GM12865 (cell line): ENCODE measurements around the gene ABCB4.

ENCODE experiments used
- DNase-seq: peaks from one replicate; pipeline ENCODE4 v3.0.0; 2010; ENCODE audit warnings: low read depth
- H3K4me3 ChIP-seq: 2 replicates; pipeline ENCODE4 v1.5.1; 2011; ENCODE audit warnings: mild to moderate bottlenecking, low read depth, low read length, control low read depth
- TF ChIP-seq, protein P1 (sequence below): IDR thresholded peaks from 2 replicates; pipeline ENCODE4 v1.5.1; 2011; ENCODE audit warnings: low read length, control low read depth, low read depth, inconsistent platforms; ENCODE audit not compliant: insufficient read depth; ENCODE audit errors: missing control alignments

ABCB4 gene

DNA sequence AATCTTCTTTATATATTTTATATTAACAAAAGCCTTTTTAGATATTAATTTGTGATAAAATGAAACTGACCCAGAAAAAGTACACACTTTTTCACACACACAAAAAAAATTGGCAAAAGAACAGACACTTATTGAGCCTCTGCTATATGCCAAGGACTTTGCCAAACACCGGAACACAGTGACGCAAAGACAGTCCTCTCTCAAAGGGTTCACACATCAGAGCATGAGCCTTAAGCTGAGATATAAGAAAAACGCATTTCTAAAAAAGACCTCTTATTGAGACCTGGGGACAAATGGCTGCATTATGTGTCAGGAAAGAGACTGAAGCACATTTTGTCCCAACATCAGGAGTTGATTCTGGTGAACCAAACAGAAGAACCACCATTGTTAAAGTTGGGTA, 24.0 kb upstream of the ABCB4 start:
- no peak overlapping the region for H3K4me3 ChIP-seq
- TF ChIP-seq, protein P1, sequence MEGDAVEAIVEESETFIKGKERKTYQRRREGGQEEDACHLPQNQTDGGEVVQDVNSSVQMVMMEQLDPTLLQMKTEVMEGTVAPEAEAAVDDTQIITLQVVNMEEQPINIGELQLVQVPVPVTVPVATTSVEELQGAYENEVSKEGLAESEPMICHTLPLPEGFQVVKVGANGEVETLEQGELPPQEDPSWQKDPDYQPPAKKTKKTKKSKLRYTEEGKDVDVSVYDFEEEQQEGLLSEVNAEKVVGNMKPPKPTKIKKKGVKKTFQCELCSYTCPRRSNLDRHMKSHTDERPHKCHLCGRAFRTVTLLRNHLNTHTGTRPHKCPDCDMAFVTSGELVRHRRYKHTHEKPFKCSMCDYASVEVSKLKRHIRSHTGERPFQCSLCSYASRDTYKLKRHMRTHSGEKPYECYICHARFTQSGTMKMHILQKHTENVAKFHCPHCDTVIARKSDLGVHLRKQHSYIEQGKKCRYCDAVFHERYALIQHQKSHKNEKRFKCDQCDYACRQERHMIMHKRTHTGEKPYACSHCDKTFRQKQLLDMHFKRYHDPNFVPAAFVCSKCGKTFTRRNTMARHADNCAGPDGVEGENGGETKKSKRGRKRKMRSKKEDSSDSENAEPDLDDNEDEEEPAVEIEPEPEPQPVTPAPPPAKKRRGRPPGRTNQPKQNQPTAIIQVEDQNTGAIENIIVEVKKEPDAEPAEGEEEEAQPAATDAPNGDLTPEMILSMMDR, result no peak
- no peak for DNase-seq

DNA sequence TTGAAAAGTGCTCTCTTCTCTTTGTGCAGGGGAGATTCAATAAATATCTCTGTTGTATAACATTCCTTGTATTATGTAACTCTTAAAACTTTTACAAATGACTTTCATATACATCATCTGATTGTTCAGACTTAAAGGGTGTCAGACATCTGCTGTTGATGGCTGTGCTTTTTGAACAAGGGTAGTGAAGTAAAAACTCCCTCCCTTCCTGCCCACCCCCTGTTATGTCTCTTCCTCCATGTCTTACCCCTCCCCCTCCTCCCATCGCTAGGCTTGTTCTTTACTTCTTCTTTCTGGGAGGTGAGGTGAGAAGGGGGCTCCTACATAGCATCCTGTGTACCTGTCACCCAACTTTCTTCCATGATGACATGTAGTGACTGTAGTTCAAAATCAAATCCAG, 23.4 kb upstream of the ABCB4 start:
- TF ChIP-seq, protein P1, result no peak
- H3K4me3 ChIP-seq, result no peak overlapping the region
- no peak for DNase-seq

DNA sequence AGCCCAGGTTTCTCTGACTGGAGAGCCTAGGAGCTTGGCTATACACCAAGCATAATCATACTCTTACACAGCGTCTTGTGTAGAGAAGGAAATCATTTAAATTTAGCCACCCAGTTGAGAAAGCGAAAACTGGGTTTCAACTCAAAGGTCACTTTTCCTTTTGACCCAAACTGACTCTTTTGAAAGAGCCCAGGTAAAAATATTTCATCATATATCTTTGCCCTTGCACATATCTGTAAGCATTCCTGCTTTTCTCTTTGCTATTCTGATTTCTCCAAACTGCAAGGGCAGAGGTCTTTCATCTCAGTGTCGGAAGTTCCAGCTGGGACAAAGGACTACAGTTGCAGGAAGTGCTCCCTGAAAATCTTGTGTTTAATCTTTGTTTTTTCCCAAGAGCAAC, 22.0 kb upstream of the ABCB4 start:
- H3K4me3 ChIP-seq, result no peak overlapping the region
- TF ChIP-seq, protein P1, result no peak
- DNase-seq, result no peak

DNA sequence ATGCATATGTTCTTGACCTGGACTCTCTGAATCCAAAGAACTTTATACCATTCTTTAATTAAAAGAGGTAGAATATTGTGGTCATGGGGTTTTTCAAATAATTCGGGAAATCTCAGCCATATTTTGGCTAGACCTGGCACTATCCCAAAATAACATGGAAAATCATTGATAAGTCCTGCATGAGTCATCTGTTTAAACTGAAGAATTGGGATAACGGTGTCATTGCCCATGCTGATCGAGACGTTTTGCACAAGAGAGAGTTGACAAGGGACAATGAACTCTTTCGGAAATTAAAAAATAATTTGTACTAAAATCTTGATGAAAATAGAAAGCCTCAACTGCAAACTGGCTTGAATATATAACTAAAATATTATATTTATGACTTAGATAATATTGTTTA, 19.9 kb upstream of the ABCB4 start:
- TF ChIP-seq, protein P1, result no peak
- no peak overlapping the region for H3K4me3 ChIP-seq
- no peak for DNase-seq

DNA sequence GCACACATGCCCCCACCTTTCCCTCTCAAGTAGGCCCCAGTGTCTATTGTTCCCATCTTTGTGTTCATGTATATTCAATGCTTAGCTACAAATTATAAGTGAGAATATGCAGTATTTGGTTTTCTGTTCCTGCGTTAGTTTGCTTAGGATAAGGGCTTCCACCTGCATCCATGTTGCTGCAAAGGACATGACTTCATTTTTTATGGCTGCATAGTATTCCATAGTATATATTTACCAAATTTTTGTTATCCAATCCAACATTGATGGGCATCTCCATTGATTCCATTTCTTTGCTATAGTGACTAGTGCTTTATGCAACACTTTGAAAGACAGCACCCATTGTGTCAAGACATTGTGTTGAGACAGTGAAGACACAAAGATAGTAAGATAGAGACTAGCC, 19.0 kb upstream of the ABCB4 start:
- no peak overlapping the region for H3K4me3 ChIP-seq
- DNase-seq, result no peak
- TF ChIP-seq, protein P1, result no peak

DNA sequence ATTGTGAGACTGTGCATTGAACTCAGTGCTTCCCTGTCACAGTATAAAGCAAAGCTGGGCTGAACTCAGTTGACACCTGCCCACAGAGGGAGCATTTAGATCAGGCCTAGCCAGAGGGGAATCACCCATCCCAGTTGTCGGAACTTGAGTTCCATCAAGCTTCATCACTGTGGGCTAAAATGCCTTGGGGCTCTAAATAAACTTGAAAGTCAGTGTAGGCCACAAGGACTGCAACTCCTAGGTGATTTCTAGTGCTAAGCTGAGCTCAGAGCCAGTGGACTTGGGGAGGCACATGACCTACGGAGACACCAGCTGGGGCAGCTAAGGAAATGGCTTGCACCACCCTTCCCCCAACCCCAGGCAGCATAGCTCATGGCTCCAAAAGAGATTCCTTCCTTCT, 7.7 kb upstream of the ABCB4 start:
- DNase-seq, result no peak
- no peak overlapping the region for H3K4me3 ChIP-seq
- TF ChIP-seq, protein P1, result no peak

DNA sequence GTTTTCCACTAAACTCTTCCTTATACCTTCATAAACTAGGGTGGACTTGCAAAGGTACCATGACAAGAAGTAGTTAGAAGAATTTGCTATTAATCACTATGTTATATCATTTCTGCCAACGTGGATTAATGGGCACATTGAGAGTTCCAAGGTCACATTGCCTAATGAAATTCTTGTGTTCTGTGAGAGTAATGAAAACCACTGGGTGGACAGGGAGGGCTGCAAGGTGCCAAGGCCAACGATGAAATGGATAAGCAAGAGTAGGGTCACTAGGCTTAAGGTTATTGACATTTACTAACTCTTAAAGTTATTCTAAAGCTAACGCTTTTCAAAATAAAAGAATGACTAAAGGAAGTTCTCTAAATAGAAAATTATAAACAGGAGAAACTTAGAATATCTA, 6.6 kb upstream of the ABCB4 start:
- no peak for DNase-seq
- TF ChIP-seq, protein P1, result no peak
- no peak overlapping the region for H3K4me3 ChIP-seq
